Activated naive CD4-positive, alpha-beta T cell treated with anti-CD3 and anti-CD28 coated beads, Interleukin-2, amount 10 ng/mL, durations not matched to agents 7 days and 5 days (primary cell): ENCODE measurements around the gene LNP1.
"Not testable (repeated sequence)": the region's sequence is repeated elsewhere in the genome, so short reads cannot be mapped to it uniquely, and the experiment has no call there.

Source experiments
- CTCF ChIA-PET: fragments of 350-600 bp; sonication (Branson Sonifier 250); formaldehyde crosslinking; loops from one replicate; lab custom pipeline; 2021; ENCODE audit warnings: antibody characterized with exemption; lab: Charles Lee
- DNase-seq: peaks from one replicate; pipeline ENCODE4 v3.0.0-alpha.2; 2020
- H3K27ac Mint-ChIP-seq: one replicate; pipeline ENCODE4 v1.8.0; 2021; ENCODE audit warnings: mild to moderate bottlenecking, moderate library complexity, mixed read lengths
- H3K27me3 Mint-ChIP-seq: one replicate; pipeline ENCODE4 v1.8.0; 2021; ENCODE audit warnings: mild to moderate bottlenecking, mixed read lengths
- H3K36me3 Mint-ChIP-seq: one replicate; pipeline ENCODE4 v1.8.0; 2021; ENCODE audit warnings: mixed read lengths
- H3K4me1 Mint-ChIP-seq: one replicate; pipeline ENCODE4 v1.8.0; 2021; ENCODE audit warnings: mixed read lengths
- H3K4me3 Mint-ChIP-seq: one replicate; pipeline ENCODE4 v1.8.0; 2021; ENCODE audit warnings: mild to moderate bottlenecking, moderate library complexity, mixed read lengths
- H3K9me3 Mint-ChIP-seq: one replicate; pipeline ENCODE4 v1.8.0; 2021; ENCODE audit warnings: mixed read lengths

Gene LNP1, protein sequence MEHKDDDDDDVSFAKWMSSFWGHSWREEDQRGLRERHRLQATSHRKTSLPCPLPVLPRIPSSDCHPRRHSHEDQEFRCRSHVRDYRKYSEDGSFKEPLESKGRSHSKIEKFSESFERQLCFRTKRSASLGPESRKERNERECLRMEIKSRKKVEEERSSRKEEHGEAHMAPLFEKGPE

DNA sequence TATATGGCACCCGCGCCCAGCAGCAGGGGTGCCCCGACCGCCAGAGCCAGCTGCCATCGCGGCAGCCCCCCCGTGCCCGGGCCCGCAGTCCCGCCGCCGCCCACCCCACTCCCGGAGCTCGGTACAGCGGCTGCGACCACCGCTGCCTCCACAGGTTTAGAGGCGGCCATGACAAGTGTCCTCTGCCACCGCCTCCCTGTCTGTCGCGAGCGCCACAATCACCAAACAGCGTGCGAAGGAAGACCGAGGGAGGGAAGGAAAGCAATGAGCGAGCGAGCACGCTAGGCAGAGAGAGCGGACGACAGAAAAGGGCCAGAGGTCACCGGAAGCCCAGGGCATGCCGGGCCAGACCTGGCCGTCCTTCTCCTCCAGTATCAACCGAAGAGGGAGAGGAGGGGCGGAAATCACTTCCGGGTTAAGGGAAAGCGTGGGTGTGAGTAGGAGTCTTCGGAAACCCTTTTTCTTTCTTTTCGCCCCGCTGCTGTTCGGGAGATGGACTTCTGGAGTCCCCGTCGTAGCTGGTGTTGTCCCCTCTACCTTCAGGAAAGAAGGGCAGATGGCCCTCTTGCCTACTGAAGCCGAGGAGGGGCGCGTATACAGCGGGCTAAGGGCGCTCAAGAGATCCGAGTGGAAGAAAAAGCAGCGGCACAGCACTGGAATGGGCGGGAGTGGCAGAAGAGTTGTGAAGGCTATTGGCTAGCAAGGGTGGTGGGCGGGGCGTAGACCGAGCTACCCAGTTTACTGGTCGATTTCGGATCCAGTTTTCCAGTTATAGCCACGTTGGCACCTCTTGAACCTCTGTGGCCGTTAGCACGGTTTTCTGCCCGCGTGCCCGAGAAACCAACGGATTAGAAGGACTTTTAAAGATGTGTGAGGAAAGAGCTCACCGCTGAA is at the start of gene LNP1, which contains the start of gene TOMM70:
LNP1 (plus strand) TSS at position 760 of the 894 bp plus-strand sequence. CDS start 28,191 bp downstream, outside the sequence.
TOMM70 (minus strand) TSS at position 310 of the 894 bp plus-strand sequence; CDS start at position 170, 140 bp downstream.
- DNase-seq, result peak; percentile 98
- CTCF ChIA-PET, result interaction anchor here (0.6 to 1.5 kb wide), 6 partner anchors 19 to 533 kb away, joined by 3 read pairs; no protein-coding TSS in a partner anchor
- peaks cover 64% of the 10 kb centered on the region for H3K4me1 Mint-ChIP-seq
- peaks cover 4% of the 10 kb centered on the region for H3K9me3 Mint-ChIP-seq
- no peaks in the 10 kb centered on the region for H3K27me3 Mint-ChIP-seq
- peak within 1 kb of the TSS; percentile 98 for H3K27ac Mint-ChIP-seq
- H3K4me3 Mint-ChIP-seq, result peak within 1 kb of the TSS; percentile 96
- peaks cover 14% of the 10 kb centered on the region for H3K36me3 Mint-ChIP-seq

DNA sequence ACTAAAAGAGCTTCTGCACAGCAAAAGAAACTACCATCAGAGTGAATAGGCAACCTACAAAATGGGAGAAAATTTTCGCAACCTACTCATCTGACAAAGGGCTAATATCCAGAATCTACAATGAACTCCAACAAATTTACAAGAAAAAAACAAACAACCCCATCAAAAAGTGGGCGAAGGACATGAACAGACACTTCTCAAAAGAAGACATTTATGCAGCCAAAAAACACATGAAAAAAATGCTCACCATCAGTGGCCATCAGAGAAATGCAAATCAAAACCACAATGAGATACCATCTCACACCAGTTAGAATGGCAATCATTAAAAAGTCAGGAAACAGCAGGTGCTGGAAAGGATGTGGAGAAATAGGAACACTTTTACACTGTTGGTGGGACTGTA is 49.6 kb upstream of the LNP1 start:
- H3K36me3 Mint-ChIP-seq, result peaks cover 71% of the 10 kb centered on the region
- H3K27ac Mint-ChIP-seq, H3K27me3 Mint-ChIP-seq, H3K4me3 Mint-ChIP-seq, H3K4me1 Mint-ChIP-seq, DNase-seq, H3K9me3 Mint-ChIP-seq, CTCF ChIA-PET: not testable (repeated sequence)

DNA sequence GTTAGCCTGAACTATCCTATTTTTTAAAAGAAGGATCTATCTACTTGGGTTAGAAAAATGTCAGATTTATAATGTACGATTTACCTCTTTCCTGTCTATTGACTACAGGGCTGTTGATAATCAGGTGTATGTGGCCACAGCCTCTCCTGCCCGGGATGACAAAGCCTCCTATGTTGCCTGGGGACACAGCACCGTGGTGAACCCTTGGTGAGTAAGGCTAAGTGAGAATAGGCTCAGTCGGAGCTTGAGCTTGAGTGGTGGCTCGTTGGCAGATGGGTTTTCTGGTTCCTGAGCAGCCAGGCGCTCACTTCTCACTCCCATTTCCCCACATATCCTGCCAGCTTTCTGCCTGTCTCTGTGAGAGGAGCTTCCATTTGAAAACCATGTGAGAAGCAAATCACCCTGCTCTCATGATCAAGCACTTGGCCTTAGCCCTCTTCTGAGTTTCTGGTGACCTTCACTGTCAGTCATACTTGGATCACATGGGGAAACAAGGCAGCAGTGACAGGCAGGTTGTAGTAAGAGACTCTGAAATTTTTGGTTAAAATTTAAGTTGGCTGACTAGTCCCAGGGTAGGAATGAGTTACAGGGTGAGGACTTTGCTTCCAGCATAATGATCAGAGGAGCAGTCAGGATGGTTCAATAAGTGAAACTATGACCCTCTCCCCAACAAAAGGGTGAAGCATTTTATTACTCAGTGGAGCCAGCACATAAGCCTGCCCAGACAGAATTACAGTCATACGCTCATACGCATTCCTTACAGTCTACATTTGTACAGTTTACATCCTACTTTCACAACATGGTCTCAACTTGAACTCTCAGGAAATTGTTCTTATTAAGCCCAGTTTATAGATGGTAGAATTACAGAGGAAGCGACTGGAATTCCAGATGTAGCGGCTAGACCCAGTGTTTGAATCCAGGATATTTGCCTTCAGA is 48.8 kb upstream of the LNP1 start:
- no peak overlapping the region for H3K27ac Mint-ChIP-seq
- peaks cover 3% of the 10 kb centered on the region for H3K9me3 Mint-ChIP-seq
- H3K27me3 Mint-ChIP-seq, result no peaks in the 10 kb centered on the region
- H3K4me3 Mint-ChIP-seq, result no peak overlapping the region
- H3K36me3 Mint-ChIP-seq, result peaks cover 65% of the 10 kb centered on the region
- no peak for DNase-seq
- CTCF ChIA-PET, result no interaction called here
- no peaks in the 10 kb centered on the region for H3K4me1 Mint-ChIP-seq

DNA sequence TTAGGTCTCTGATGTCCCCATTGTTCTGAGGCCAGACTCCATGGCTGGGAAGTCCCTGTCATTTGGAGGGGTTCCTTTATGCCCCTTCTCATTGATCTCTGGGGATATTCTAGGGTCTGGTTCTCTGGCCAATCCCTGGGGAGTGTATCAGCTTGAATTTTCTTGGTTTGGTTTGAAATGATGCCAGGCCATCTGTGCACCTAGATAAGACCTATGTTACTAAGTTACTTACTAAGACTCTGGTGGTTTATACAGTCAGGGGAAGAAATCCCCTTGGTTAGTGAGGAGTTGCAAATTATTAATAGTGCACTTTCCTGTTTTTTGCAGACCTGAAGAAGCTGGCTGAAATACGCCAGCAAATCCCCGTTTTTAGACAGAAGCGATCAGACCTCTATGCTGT is 46.5 kb upstream of the LNP1 start:
- DNase-seq, result no peak
- no peak overlapping the region for H3K27ac Mint-ChIP-seq
- H3K27me3 Mint-ChIP-seq, result no peaks in the 10 kb centered on the region
- CTCF ChIA-PET, result interaction anchor here (3.3 kb wide), 1 partner anchor 38 kb away, joined by 12 read pairs; no protein-coding TSS in a partner anchor
- peaks cover 62% of the 10 kb centered on the region for H3K36me3 Mint-ChIP-seq
- H3K9me3 Mint-ChIP-seq, result peaks cover 3% of the 10 kb centered on the region
- no peak overlapping the region for H3K4me3 Mint-ChIP-seq
- H3K4me1 Mint-ChIP-seq, result no peaks in the 10 kb centered on the region

DNA sequence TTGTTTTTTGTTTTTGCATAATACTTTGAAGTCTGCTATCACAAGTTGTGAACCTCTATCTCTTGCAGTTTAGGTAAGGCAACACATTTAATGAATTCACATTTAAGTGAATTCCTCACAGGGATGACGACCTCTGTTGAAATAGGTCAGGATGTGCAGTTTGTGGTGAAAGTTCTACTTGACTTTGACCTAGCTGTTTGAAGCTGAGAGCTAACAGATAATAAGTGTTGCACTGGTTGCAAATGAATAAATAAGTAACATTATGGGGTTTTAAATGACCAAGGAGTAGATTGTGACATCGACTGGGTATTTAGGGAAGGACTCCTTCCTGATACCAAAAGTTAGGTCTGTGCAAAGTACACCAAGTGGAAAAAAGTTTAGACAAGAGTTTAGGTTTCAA is 42.9 kb upstream of the LNP1 start:
- CTCF ChIA-PET, result interaction anchor here (1.7 kb wide), 1 partner anchor 9 kb away, joined by 4 read pairs; no protein-coding TSS in a partner anchor
- H3K4me3 Mint-ChIP-seq, result no peak overlapping the region
- no peaks in the 10 kb centered on the region for H3K27me3 Mint-ChIP-seq
- peaks cover 2% of the 10 kb centered on the region for H3K9me3 Mint-ChIP-seq
- H3K27ac Mint-ChIP-seq, result no peak overlapping the region
- peaks cover 53% of the 10 kb centered on the region for H3K36me3 Mint-ChIP-seq
- no peaks in the 10 kb centered on the region for H3K4me1 Mint-ChIP-seq
- no peak for DNase-seq

DNA sequence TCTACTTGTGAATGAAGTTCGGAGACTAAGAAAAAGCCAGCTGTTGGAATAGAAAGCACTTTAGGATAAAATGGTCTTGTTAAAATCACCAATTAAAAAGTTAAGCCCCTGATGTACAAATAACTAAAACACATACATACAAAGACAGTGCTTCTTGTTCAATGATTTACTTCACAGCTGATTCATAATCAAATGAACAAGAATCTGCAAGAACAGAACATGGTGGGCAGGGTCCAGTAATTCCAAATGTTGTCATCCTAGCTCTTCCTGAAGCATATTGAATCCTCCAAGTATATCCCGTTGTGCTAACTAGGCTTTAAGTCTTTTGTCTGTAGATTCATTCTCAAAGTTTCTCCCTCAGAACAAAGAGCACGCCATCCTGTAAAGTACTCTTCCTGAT is 42.3 kb upstream of the LNP1 start:
- DNase-seq, result no peak
- CTCF ChIA-PET, result interaction anchor here (1.1 to 1.7 kb wide), 2 partner anchors 8 to 24 kb away, joined by 4 read pairs; partner anchors contain the start of gene NIT2

DNA sequence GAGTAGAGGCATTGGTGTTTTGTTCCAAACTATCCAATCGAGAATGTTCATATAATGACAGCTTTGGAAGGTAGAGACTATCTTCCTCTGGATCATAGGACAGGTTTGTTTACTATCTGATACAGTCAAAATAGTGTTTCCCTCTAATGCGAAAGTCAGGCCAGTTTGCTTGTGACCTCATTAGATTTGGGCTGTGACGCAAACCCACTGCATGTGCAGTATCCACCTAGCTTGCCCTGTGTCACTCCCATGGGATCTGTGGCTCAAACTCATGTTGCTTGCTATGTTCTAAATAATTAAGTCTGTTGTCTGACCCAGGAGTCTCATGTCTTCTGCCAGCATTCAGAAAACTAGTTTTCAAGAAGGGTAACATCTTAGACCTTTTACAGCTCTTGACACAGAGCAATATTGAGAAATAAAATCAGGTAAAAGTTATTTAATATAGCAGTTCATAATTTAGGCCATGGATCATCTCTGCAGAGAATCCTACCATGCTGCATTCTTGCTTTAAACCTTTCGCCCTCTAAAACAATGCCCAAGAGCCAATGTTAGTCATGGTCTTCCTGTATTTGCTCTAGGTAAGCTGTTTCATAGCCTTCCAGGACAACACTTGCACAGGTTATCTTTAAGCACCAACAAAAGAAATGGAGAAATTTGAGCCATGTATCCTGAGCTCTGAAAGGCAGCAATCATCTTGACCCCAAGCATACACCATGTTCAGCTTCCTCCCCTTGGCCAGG is 40.4 kb upstream of the LNP1 start:
- Mint-ChIP-seq H3K4me1 (no peaks in the 10 kb centered on the region), H3K4me3 (no peak overlapping the region), H3K36me3 (peaks cover 55% of the 10 kb centered on the region), H3K27ac (no peak overlapping the region), H3K27me3 (no peaks in the 10 kb centered on the region), H3K9me3 (peaks cover 2% of the 10 kb centered on the region)
- CTCF ChIA-PET, result interaction anchor here (0.6 to 1.1 kb wide), 2 partner anchors 9 to 41 kb away, joined by 3 to 4 read pairs; no protein-coding TSS in a partner anchor
- no peak for DNase-seq

More for the DNA sequence above, 42.3 kb upstream of the LNP1 start:
- Mint-ChIP-seq H3K27me3 (no peaks in the 10 kb centered on the region), H3K9me3 (peaks cover 2% of the 10 kb centered on the region), H3K4me1 (no peaks in the 10 kb centered on the region), H3K36me3 (peaks cover 51% of the 10 kb centered on the region), H3K4me3 (no peak overlapping the region), H3K27ac (no peak overlapping the region)

DNA sequence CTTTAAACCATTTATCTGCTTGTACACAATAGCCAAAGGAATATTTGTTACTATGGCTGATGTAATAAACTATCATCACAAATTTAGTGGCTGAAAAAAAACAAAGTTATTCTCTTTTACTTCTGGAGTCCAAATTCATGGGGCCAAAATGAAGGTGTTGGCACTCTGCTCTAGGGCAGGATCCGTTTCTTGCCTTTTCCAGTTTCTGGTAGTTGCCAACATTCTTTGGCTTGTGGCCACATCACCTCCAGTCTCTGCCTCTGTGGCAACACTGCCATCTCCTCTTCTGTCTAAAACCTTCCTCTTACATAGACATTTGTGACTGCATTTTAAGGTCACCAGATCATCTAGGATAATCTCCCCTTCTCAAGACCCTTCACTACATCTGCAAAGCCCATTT is 39.4 kb upstream of the LNP1 start:
- no peaks in the 10 kb centered on the region for H3K4me1 Mint-ChIP-seq
- H3K27ac Mint-ChIP-seq, result no peak overlapping the region
- no peak for DNase-seq
- peaks cover 55% of the 10 kb centered on the region for H3K36me3 Mint-ChIP-seq
- H3K27me3 Mint-ChIP-seq, result no peaks in the 10 kb centered on the region
- peaks cover 2% of the 10 kb centered on the region for H3K9me3 Mint-ChIP-seq
- CTCF ChIA-PET, result no interaction called here
- H3K4me3 Mint-ChIP-seq, result no peak overlapping the region

DNA sequence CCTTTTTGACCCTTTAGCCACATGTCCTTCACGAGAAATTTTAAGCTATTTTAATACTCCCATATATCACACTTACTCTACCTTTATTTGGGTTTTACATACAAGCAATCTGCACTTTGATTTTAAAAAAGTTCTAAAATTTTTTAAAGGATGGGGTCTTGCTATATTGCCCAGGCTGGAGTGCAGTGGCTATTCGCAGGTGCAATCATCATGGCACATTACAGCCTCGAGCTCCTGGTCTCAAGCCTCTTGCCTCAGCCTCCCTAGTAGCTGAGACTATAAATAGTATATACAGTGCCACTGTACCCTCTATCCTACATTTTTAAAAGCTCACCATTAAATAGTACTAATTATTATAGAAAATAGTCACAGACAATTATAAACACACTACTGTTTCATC is 36.9 kb upstream of the LNP1 start:
- peaks cover 62% of the 10 kb centered on the region for H3K36me3 Mint-ChIP-seq
- CTCF ChIA-PET, result no interaction called here
- no peak overlapping the region for H3K4me3 Mint-ChIP-seq
- no peaks in the 10 kb centered on the region for H3K27me3 Mint-ChIP-seq
- no peaks in the 10 kb centered on the region for H3K4me1 Mint-ChIP-seq
- DNase-seq, result no peak
- no peak overlapping the region for H3K27ac Mint-ChIP-seq
- peaks cover 2% of the 10 kb centered on the region for H3K9me3 Mint-ChIP-seq

DNA sequence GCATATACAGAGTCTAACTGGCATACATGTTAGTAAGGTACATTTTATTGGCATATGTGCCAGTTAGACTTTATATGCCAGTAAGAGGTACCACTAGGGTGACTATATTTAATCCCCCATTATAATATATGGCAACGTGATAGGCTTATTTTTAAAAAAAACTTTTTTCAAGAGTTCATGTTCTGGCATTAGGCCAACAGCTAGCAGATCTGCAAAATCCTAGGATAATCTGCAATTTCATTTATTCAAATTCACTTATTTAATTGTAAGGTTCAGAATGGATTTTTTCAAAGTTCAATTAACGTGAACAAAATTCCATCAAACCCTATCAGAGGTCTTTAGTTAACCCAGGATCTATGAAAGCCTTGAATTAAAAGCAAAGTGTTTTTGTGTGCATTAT is 34.9 kb upstream of the LNP1 start:
- H3K9me3 Mint-ChIP-seq, result peaks cover 2% of the 10 kb centered on the region
- no peaks in the 10 kb centered on the region for H3K4me1 Mint-ChIP-seq
- no peaks in the 10 kb centered on the region for H3K27me3 Mint-ChIP-seq
- H3K4me3 Mint-ChIP-seq, result no peak overlapping the region
- peaks cover 54% of the 10 kb centered on the region for H3K36me3 Mint-ChIP-seq
- CTCF ChIA-PET, result no interaction called here
- H3K27ac Mint-ChIP-seq, result no peak overlapping the region
- DNase-seq, result no peak

DNA sequence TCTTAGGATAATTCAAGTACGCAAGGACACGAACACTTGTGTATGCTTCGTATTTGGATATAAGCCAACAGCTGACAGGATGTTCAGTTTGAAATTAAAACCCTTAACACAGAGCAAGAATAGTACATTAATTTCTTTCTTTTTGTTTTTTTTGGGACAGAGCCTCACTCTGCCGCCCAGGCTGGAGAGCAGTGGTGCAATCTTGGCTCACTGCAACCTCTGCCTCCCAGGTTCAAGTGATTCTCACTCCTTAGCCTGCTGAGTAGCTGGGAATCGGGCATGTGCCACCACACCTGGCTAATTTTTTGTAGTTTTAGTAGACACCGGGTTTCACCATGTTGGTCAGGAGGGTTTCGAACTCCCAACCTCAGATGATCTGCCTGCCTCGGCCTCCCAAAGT is 32.9 kb upstream of the LNP1 start:
- DNase-seq, result no peak
- no peak overlapping the region for H3K4me3 Mint-ChIP-seq
- CTCF ChIA-PET, result interaction anchor here (0.7 kb wide), 1 partner anchor 232 kb away, joined by 3 read pairs; no protein-coding TSS in a partner anchor
- no peak overlapping the region for H3K27ac Mint-ChIP-seq
- H3K9me3 Mint-ChIP-seq, result no peaks in the 10 kb centered on the region
- peaks cover 49% of the 10 kb centered on the region for H3K36me3 Mint-ChIP-seq
- no peaks in the 10 kb centered on the region for H3K27me3 Mint-ChIP-seq
- H3K4me1 Mint-ChIP-seq, result no peaks in the 10 kb centered on the region

DNA sequence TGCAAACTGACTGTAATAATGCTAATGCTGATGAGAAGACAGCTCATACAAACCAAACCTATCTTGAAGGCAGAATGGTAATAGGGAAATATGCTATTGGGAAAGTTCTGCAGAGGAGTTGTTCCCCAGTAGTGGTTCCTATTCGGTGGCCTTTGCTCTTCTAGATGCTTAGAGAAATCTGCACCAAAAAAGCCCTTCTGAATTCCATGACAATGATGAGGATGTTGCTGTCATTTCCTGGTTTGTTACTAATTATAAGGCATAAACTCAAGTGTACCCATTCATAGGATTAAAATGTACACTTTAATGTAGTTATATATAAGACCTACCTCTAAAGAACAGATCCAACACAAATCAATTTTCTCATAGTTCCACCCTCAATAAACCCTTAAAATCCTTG is 30.6 kb upstream of the LNP1 start:
- no peak overlapping the region for H3K27ac Mint-ChIP-seq

DNA sequence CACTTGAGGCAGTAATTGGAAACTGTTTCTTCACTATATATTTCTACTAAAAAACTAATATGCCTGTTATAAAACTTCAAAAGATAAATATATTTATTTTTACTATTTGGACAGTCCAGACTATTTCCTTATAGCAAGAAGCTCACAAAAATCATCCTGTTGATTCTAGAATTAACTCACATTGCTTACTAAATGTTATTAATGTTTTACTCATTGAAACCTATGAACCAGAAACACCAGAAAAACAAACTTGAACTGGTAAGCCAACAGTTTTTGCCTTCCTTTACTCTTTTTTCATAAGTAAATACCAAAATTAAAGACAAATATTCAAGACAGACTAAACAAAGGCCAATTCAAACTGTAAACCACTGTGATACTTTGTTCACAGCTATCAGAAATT is 26.8 kb upstream of the LNP1 start:
- Mint-ChIP-seq H3K27ac (no peak overlapping the region), H3K27me3 (no peaks in the 10 kb centered on the region), H3K36me3 (peaks cover 34% of the 10 kb centered on the region), H3K4me3 (no peak overlapping the region), H3K4me1 (no peaks in the 10 kb centered on the region), H3K9me3 (no peaks in the 10 kb centered on the region)
- CTCF ChIA-PET, result interaction anchor here (0.7 to 1.2 kb wide), 2 partner anchors 89 to 146 kb away, joined by 3 read pairs; no protein-coding TSS in a partner anchor
- DNase-seq, result no peak

More for the DNA sequence above, 30.6 kb upstream of the LNP1 start:
- Mint-ChIP-seq H3K4me3 (no peak overlapping the region), H3K27me3 (no peaks in the 10 kb centered on the region), H3K9me3 (no peaks in the 10 kb centered on the region), H3K4me1 (no peaks in the 10 kb centered on the region), H3K36me3 (peaks cover 38% of the 10 kb centered on the region)
- CTCF ChIA-PET, result interaction anchor here (1.0 kb wide), 1 partner anchor 10 kb away, joined by 3 read pairs; no protein-coding TSS in a partner anchor
- no peak for DNase-seq
